Stimulated activated CD4-positive, alpha-beta T cell treated with anti-CD3 and anti-CD28 coated beads, Interleukin-12 subunit alpha, Interleukin-12 subunit beta, amount 100 ng/mL, for 48 hours (primary cell): ENCODE data around the gene CUTA.

ENCODE experiments used
- DNase-seq, 3 donors: peaks; one replicate each; pipeline ENCODE4 v3.0.0-alpha.2; 2020; ENCODE audit warnings: low read depth in 2 of 3, low spot score in 1 of 3

CUTA gene

GRCh38 chr6:33439956-33440648 lies 22.2 kb upstream of the CUTA start:
- DNase-seq, result no peak

GRCh38 chr6:33438978-33439594 lies 21.2 kb upstream of the CUTA start:
- no peak for DNase-seq

GRCh38 chr6:33437666-33438065 lies 19.8 kb upstream of the CUTA start:
- DNase-seq, result no peak

- DNase-seq, result no peak
Measured at GRCh38 chr6:33434961-33435360, 17.1 kb upstream of the CUTA start.

GRCh38 chr6:33433544-33434191 lies 15.8 kb upstream of the CUTA start:
- DNase-seq, result no peak

GRCh38 chr6:33433001-33433543 lies 15.2 kb upstream of the CUTA start:
- DNase-seq, result no peak

- no peak for DNase-seq
Measured at GRCh38 chr6:33432546-33432945, 14.6 kb upstream of the CUTA start.

GRCh38 chr6:33431880-33432541 lies 14.1 kb upstream of the CUTA start:
- no peak for DNase-seq

- peak in 2 of 3 donors; percentile 63 to 73 for DNase-seq
Measured at GRCh38 chr6:33430991-33431879, 13.3 kb upstream of the CUTA start.

GRCh38 chr6:33430334-33430733 lies 12.4 kb upstream of the CUTA start:
- no peak for DNase-seq

- DNase-seq, result no peak
Measured at GRCh38 chr6:33429750-33430052, 11.8 kb upstream of the CUTA start.

GRCh38 chr6:33428966-33429749 lies 11.3 kb upstream of the CUTA start:
- no peak for DNase-seq

GRCh38 chr6:33428224-33428965 lies 10.5 kb upstream of the CUTA start:
- DNase-seq, result peak in 1 of 3 donors; percentile 26

GRCh38 chr6:33427585-33428223 lies 9.8 kb upstream of the CUTA start:
- peak in 1 of 3 donors; percentile 35 for DNase-seq

GRCh38 chr6:33426590-33427511 lies 8.9 kb upstream of the CUTA start:
- DNase-seq, result no peak

GRCh38 chr6:33425668-33426577 lies 8.0 kb upstream of the CUTA start:
- DNase-seq, result peak; percentile 74 to 87 (median 75)
